ENCODE results near the gene PGBD5. TPM values are rescaled to one million over a fixed set of nuclear protein-coding genes. Genes with fewer than 3 reads are reported as not detected.

PGBD5 gene
- total RNA-seq, 8 experiments from 2014 or later, result 0.66 to 28.8 (median 12.3) TPM

- WGBS, 10 experiments, result 0 to 98% (median 71%) methylated on average over 2 to 7 of the region's 7 CpGs; no CpG with 5 or more reads in 1 of the 10 experiments
- ATAC-seq (replicated peaks in 6 of 8), result peak in 4 of 8 experiments; percentile 21 to 85 (median 78)
- Histone ChIP-seq H3K4me1 (replicated peaks in 1 of 2) (peaks cover 0 to 5% of the 10 kb centered on the region in 2 donors), H3K4me3 (no peak overlapping the region), H3K27ac (no peak overlapping the region)
- in situ Hi-C loops (cut with MboI; ENCODE audit: low pct_unique_long_range_greater_than_20kb in 2 of 9, low sequenced_read_pairs in 9 of 9, unreplicated experiment in 9 of 9), result no loop called here
Measured at GRCh38 chr1:230345139-230345885, 80.8 kb downstream of the PGBD5 start.

- H3K4me3 ChIP-seq, result no peak overlapping the region
- WGBS, 10 experiments, result 17 to 100% (median 80%) methylated on average over 1 to 2 of the region's 2 CpGs; no CpG with 5 or more reads in 1 of the 10 experiments
- in situ Hi-C loops (cut with MboI; ENCODE audit: low pct_unique_long_range_greater_than_20kb in 2 of 9, low sequenced_read_pairs in 9 of 9, unreplicated experiment in 9 of 9), result no loop called here
- H3K4me1 ChIP-seq (replicated peaks in 1 of 2), result peaks cover 0 to 5% of the 10 kb centered on the region in 2 donors
- ATAC-seq (replicated peaks in 6 of 8), result peak in 1 of 8 experiments; percentile 54
- no peak overlapping the region for H3K27ac ChIP-seq
Measured at GRCh38 chr1:230342699-230343098, 83.4 kb downstream of the PGBD5 start.

- Histone ChIP-seq H3K4me3 (no peak overlapping the region), H3K27ac (no peak overlapping the region), H3K4me1 (replicated peaks in 1 of 2) (peaks cover 0 to 5% of the 10 kb centered on the region in 2 donors)
- in situ Hi-C loops (cut with MboI; ENCODE audit: low pct_unique_long_range_greater_than_20kb in 2 of 9, low sequenced_read_pairs in 9 of 9, unreplicated experiment in 9 of 9), result no loop called here
- ATAC-seq (replicated peaks in 6 of 8), result peak in 4 of 8 experiments; percentile 14 to 74 (median 31)
- 0 to 100% (median 54%) methylated on average over 1 to 3 of the region's 3 CpGs; no CpG with 5 or more reads in 2 of the 10 experiments for WGBS, 10 experiments
Measured at GRCh38 chr1:230342019-230342418, 84.1 kb downstream of the PGBD5 start.

- in situ Hi-C loops (cut with MboI; ENCODE audit: low pct_unique_long_range_greater_than_20kb in 2 of 9, low sequenced_read_pairs in 9 of 9, unreplicated experiment in 9 of 9), result no loop called here
- 8 to 83% (median 63%) methylated on average over 1 to 3 of the region's 3 CpGs; no CpG with 5 or more reads in 3 of the 10 experiments for WGBS, 10 experiments
- ATAC-seq (replicated peaks in 6 of 8), result no peak
- peaks cover 0 to 5% of the 10 kb centered on the region in 2 donors for H3K4me1 ChIP-seq (replicated peaks in 1 of 2)
- H3K4me3 ChIP-seq, result no peak overlapping the region
- H3K27ac ChIP-seq, result no peak overlapping the region
Measured at GRCh38 chr1:230341162-230341546, 85.0 kb downstream of the PGBD5 start.

GRCh38 chr1:230340526-230341161 lies 85.5 kb downstream of the PGBD5 start:
- H3K4me1 ChIP-seq (replicated peaks in 1 of 2), result peaks cover 0 to 5% of the 10 kb centered on the region in 2 donors
- WGBS, 10 experiments, result 66 to 100% (median 90%) methylated on average over 1 to 7 of the region's 7 CpGs
- in situ Hi-C loops (cut with MboI; ENCODE audit: low pct_unique_long_range_greater_than_20kb in 2 of 9, low sequenced_read_pairs in 9 of 9, unreplicated experiment in 9 of 9), result no loop called here
- H3K4me3 ChIP-seq, result no peak overlapping the region
- no peak for ATAC-seq (replicated peaks in 6 of 8)
- no peak overlapping the region for H3K27ac ChIP-seq

- 50 to 95% (median 91%) methylated on average over 2 to 8 of the region's 8 CpGs for WGBS, 10 experiments
- H3K4me3 ChIP-seq, result no peak overlapping the region
- no peak for ATAC-seq (replicated peaks in 6 of 8)
- in situ Hi-C loops (cut with MboI; ENCODE audit: low pct_unique_long_range_greater_than_20kb in 2 of 9, low sequenced_read_pairs in 9 of 9, unreplicated experiment in 9 of 9), result no loop called here
- H3K4me1 ChIP-seq (replicated peaks in 1 of 2), result peaks cover 0 to 5% of the 10 kb centered on the region in 2 donors
- H3K27ac ChIP-seq, result no peak overlapping the region
Measured at GRCh38 chr1:230339033-230339432, 87.1 kb downstream of the PGBD5 start.

GRCh38 chr1:230337266-230337665 lies 88.9 kb downstream of the PGBD5 start:
- H3K27ac ChIP-seq, result no peak overlapping the region
- in situ Hi-C loops (cut with MboI; ENCODE audit: low pct_unique_long_range_greater_than_20kb in 2 of 9, low sequenced_read_pairs in 9 of 9, unreplicated experiment in 9 of 9), result no loop called here

GRCh38 chr1:230335861-230336522 lies 90.1 kb downstream of the PGBD5 start:
- WGBS, 10 experiments, result 0 to 100% (median 67%) methylated on average over 1 to 10 of the region's 12 CpGs; no CpG with 5 or more reads in 1 of the 10 experiments
- peak in 2 of 8 experiments; percentile 25 to 55 for ATAC-seq (replicated peaks in 6 of 8)
- H3K27ac ChIP-seq, result no peak overlapping the region
- in situ Hi-C loops (cut with MboI; ENCODE audit: low pct_unique_long_range_greater_than_20kb in 2 of 9, low sequenced_read_pairs in 9 of 9, unreplicated experiment in 9 of 9), result no loop called here
- H3K4me1 ChIP-seq (replicated peaks in 1 of 2), result peaks cover 14 to 17% of the 10 kb centered on the region in 2 donors
- H3K4me3 ChIP-seq, result no peak overlapping the region

More at GRCh38 chr1:230337266-230337665, 88.9 kb downstream of the PGBD5 start:
- 25 to 100% (median 92%) methylated on average over 1 to 5 of the region's 5 CpGs; no CpG with 5 or more reads in 3 of the 10 experiments for WGBS, 10 experiments
- ATAC-seq (replicated peaks in 6 of 8), result no peak
- peaks cover 11 to 17% of the 10 kb centered on the region in 2 donors for H3K4me1 ChIP-seq (replicated peaks in 1 of 2)
- H3K4me3 ChIP-seq, result no peak overlapping the region

GRCh38 chr1:230334447-230334837 lies 91.7 kb downstream of the PGBD5 start:
- Histone ChIP-seq H3K27ac (no peak overlapping the region), H3K4me3 (no peak overlapping the region), H3K4me1 (replicated peaks in 1 of 2) (peaks cover 14 to 17% of the 10 kb centered on the region in 2 donors)
- no peak for ATAC-seq (replicated peaks in 6 of 8)
- 43 to 100% (median 100%) methylated on average over 1 to 3 of the region's 3 CpGs; no CpG with 5 or more reads in 3 of the 10 experiments for WGBS, 10 experiments
- in situ Hi-C loops (cut with MboI; ENCODE audit: low pct_unique_long_range_greater_than_20kb in 2 of 9, low sequenced_read_pairs in 9 of 9, unreplicated experiment in 9 of 9), result no loop called here

GRCh38 chr1:230333590-230334446 lies 92.3 kb downstream of the PGBD5 start:
- H3K4me3 ChIP-seq, result no peak overlapping the region

GRCh38 chr1:230332575-230333066 lies 93.5 kb downstream of the PGBD5 start:
- peak overlapping the region; percentile 61 to 62 for H3K27ac ChIP-seq
- WGBS, 10 experiments, result 9 to 90% (median 27%) methylated on average over 2 to 22 of the region's 29 CpGs; no CpG with 5 or more reads in 3 of the 10 experiments
- peaks cover 14 to 17% of the 10 kb centered on the region in 2 donors for H3K4me1 ChIP-seq (replicated peaks in 1 of 2)
- in situ Hi-C loops (cut with MboI; ENCODE audit: low pct_unique_long_range_greater_than_20kb in 2 of 9, low sequenced_read_pairs in 9 of 9, unreplicated experiment in 9 of 9), result no loop called here
- peak overlapping the region; percentile 21 to 42 (median 22) for H3K4me3 ChIP-seq
- peak in 5 of 8 experiments; percentile 89 to 96 (median 95) for ATAC-seq (replicated peaks in 6 of 8)

More at GRCh38 chr1:230333590-230334446, 92.3 kb downstream of the PGBD5 start:
- in situ Hi-C loops (cut with MboI; ENCODE audit: low pct_unique_long_range_greater_than_20kb in 2 of 9, low sequenced_read_pairs in 9 of 9, unreplicated experiment in 9 of 9), result no loop called here
- no peak overlapping the region for H3K27ac ChIP-seq
- no peak for ATAC-seq (replicated peaks in 6 of 8)
- WGBS, 10 experiments, result 40 to 100% (median 91%) methylated on average over 1 to 16 of the region's 20 CpGs
- H3K4me1 ChIP-seq (replicated peaks in 1 of 2), result peaks cover 14 to 17% of the 10 kb centered on the region in 2 donors

- Histone ChIP-seq H3K4me3 (peak overlapping the region; percentile 21 to 42 (median 22)), H3K4me1 (replicated peaks in 1 of 2) (peaks cover 14 to 17% of the 10 kb centered on the region in 2 donors), H3K27ac (peak overlapping the region; percentile 61 to 62)
- peak in 4 of 8 experiments; percentile 2 to 63 (median 35) for ATAC-seq (replicated peaks in 6 of 8)
- 14 to 96% (median 47%) methylated on average over 1 to 5 of the region's 8 CpGs; no CpG with 5 or more reads in 2 of the 10 experiments for WGBS, 10 experiments
- in situ Hi-C loops (cut with MboI; ENCODE audit: low pct_unique_long_range_greater_than_20kb in 2 of 9, low sequenced_read_pairs in 9 of 9, unreplicated experiment in 9 of 9), result no loop called here
Measured at GRCh38 chr1:230332061-230332460, 94.1 kb downstream of the PGBD5 start.
